Epithelial cell of esophagus (primary cell): Measurements from ENCODE around the gene ZNF716.
A peak's percentile ranks its signal among the peaks of the same experiment; 100 is the strongest.
"Not testable (repeated sequence)": the region's sequence is repeated elsewhere in the genome, so short reads cannot be mapped to it uniquely, and the experiment has no call there.

Experiments used
- DNase-seq: peaks from one replicate; pipeline ENCODE4 v3.0.0; 2010; ENCODE audit warnings: low read depth
- H3K4me3 ChIP-seq: 2 replicates; pipeline ENCODE4 v1.5.1; 2011; ENCODE audit warnings: mild to moderate bottlenecking, low read length, control low read depth
- CTCF ChIP-seq: IDR thresholded peaks from 2 replicates; pipeline ENCODE4 v1.5.1; 2011; ENCODE audit warnings: low read depth, mild to moderate bottlenecking, low read length, control low read depth, inconsistent platforms; ENCODE audit not compliant: insufficient read depth; ENCODE audit errors: missing control alignments

Gene ZNF716

DNA sequence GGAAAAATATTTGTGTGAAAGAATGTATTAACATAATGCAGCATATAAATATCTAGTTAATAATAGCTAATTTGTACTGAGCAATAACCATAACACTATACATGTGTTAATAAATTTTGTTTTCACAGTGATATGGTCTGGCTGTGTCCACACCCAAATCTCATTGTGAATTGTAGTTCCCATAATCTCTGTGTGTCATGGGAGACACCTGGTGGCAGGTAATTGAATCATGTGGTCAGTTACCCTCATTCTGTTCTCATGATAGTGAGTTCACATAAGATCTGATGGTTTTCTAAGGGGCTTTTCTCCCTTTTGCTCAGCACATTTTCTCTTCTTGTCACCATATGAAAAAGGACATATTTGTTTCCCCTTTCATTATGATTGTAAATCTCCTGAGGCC lies 30.3 kb downstream of the ZNF716 start:
- peak; percentile 2 for TF ChIP-seq CTCF
- not testable (repeated sequence) for DNase-seq, H3K4me3 ChIP-seq

- not testable (repeated sequence) for H3K4me3 ChIP-seq, DNase-seq
These were observed 35.0 kb downstream of the ZNF716 start for GRCh38 chr7:57485022-57485421.

GRCh38 chr7:57487957-57488356 lies 38.0 kb downstream of the ZNF716 start:
- no peak for TF ChIP-seq CTCF
- no peak for DNase-seq
- H3K4me3 ChIP-seq, result no peak overlapping the region

DNA sequence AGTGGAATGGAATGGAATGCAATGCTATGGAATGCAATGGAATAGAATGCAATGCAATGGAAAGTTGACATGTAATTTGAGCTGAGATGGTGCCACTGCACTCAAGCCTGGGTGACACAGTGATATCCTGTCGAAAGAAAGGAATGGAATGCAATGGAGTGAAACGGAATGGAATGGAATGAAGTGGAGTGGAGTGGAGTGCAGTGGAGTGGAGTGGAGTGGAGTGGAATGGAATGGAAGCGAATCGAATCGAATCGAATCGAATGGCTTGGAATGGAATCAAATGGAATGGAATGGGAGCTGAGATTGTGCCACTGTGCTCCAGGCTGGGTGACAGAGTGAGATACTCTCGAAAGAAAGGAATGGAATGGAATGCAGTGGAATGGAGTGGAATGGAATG lies 45.1 kb downstream of the ZNF716 start:
- H3K4me3 ChIP-seq, DNase-seq: not testable (repeated sequence)

GRCh38 chr7:57496395-57496794 lies 46.4 kb downstream of the ZNF716 start:
- H3K4me3 ChIP-seq, result no peak overlapping the region
- TF ChIP-seq CTCF, result no peak
- DNase-seq, result no peak

GRCh38 chr7:57505176-57505575 lies 55.2 kb downstream of the ZNF716 start:
- no peak for TF ChIP-seq CTCF
- no peak overlapping the region for H3K4me3 ChIP-seq
- DNase-seq, result no peak
